Retinal pigment epithelial cell (primary cell): ENCODE results near the gene SYNRG.
"Not testable (repeated sequence)": the region's sequence is repeated elsewhere in the genome, so short reads cannot be mapped to it uniquely, and the experiment has no call there.

Experiments
- DNase-seq: peaks from one replicate; pipeline ENCODE4 v3.0.0-alpha.2; 2010; ENCODE audit warnings: low read depth
- H3K4me3 ChIP-seq: 2 replicates; pipeline ENCODE4 v1.5.1; 2011; ENCODE audit warnings: mild to moderate bottlenecking, low read length, control low read depth, moderate library complexity
- TF ChIP-seq, protein P1 (sequence below): conservative IDR thresholded peaks from 2 replicates; pipeline ENCODE4 v1.5.1; 2011; ENCODE audit warnings: low read depth, low read length, control low read depth, inconsistent platforms

SYNRG gene

DNA sequence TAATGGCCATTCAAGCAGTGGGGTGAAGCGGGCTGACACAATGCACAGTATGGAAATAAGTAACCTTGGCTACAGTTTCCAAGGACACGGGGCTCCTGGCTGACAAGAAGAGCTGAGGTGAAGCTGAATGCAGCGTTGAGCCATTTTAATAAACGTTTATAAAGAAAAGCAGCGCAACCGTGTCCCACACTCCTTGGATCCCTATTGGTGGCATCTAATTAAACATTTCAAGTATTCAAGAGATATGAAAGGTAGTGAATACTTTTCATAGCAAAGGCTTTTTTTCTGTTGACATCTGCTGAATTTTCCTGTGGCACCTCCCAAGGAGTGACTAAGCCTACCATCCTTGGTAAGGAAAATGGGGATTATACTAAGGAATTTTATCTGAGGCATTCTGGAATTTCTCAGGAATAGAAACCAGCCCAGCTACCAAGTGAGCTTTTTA, 93.1 kb downstream of the SYNRG start:
- H3K4me3 ChIP-seq = no peak overlapping the region
- peak; percentile 21 for DNase-seq
- TF ChIP-seq, protein P1, sequence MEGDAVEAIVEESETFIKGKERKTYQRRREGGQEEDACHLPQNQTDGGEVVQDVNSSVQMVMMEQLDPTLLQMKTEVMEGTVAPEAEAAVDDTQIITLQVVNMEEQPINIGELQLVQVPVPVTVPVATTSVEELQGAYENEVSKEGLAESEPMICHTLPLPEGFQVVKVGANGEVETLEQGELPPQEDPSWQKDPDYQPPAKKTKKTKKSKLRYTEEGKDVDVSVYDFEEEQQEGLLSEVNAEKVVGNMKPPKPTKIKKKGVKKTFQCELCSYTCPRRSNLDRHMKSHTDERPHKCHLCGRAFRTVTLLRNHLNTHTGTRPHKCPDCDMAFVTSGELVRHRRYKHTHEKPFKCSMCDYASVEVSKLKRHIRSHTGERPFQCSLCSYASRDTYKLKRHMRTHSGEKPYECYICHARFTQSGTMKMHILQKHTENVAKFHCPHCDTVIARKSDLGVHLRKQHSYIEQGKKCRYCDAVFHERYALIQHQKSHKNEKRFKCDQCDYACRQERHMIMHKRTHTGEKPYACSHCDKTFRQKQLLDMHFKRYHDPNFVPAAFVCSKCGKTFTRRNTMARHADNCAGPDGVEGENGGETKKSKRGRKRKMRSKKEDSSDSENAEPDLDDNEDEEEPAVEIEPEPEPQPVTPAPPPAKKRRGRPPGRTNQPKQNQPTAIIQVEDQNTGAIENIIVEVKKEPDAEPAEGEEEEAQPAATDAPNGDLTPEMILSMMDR = no peak

DNA sequence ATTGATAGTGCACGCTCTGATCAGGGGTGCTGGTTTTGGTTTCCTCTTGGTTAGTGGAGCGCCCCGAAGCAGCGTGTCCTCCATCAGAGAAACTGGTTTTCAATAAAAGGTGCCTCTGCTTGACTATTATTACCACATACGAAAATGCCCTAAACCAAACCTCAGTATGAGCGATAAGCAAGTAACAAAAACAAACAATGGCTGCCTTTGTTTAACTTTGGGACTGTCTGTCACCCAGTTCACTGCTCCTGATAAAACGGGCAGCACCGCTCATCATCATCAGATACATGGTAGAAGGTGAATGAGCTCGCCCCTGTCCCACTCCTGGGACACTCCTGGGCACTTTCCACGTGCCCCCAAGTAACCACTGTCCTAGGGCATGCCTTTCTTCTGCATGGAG, 95.5 kb downstream of the SYNRG start:
- H3K4me3 ChIP-seq = no peak overlapping the region
- TF ChIP-seq, protein P1 = no peak
- no peak for DNase-seq

DNA sequence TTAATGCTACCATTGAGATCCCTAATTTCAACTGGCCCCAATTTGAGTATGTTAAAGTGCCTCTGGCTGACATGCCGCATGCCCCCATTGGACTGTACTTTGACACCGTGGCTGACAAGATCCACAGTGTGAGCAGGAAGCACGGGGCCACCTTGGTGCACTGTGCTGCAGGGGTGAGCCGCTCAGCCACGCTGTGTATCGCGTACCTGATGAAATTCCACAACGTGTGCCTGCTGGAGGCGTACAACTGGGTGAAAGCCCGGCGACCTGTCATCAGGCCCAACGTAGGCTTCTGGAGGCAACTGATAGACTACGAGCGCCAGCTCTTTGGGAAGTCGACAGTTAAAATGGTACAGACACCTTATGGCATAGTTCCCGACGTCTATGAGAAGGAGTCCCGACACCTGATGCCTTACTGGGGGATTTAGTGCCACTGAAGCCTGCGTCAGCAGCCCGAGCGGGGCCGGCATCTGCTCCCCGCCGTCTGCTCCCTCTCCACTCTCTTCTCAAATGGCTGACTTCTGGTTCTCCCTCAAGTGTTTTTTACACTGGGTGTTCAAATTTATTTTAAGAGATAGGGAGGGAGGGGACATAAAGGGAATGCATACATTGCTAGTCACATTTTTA, 96.7 kb downstream of the SYNRG start:
- H3K4me3 ChIP-seq = no peak overlapping the region
- no peak for DNase-seq
- TF ChIP-seq, protein P1 = no peak

- H3K4me3 ChIP-seq, DNase-seq: not testable (repeated sequence)
These were observed 97.6 kb downstream of the SYNRG start for GRCh38 chr17:37511642-37512041.

DNA sequence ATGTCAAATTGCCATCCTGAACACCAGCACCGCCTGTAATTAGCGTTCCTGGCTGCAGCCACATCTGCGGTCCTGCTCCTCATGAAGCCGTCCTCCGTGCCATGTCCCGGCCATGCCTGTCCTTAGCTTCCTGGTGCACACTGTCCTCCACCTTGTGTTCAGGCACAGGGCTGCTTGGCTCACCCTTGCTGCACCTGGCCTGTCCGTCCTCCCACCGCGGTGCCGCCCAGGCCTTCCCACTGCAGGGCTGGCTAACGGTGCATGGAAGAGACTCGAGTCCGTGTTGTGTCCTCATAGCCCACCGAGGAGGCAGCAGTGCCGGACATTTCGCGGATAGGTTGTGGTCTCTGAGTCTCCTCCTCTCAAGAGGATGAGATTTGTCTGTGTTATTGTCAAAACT, 99.2 kb downstream of the SYNRG start:
- H3K4me3 ChIP-seq = no peak overlapping the region
- DNase-seq = no peak
- TF ChIP-seq, protein P1 = no peak

DNA sequence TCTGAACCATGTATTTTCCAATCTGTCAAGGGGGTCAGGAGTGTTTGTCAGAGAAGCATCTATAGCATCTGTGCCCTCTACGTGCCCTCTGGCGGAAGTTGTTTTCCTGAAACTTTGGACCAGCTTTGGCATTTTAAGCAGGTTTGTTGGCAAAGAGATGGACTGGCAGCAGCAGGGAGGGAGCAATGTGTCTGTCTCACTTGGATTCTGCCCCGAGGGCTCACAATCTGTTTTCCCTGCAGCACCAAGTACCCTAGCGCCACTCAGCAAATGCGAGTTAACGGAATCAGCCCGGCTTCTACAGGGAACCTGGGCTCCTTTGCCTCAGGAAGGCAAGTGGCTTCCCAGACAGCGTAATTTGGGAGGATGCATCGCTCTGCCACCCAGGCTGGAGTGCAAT, 102.1 kb downstream of the SYNRG start:
- TF ChIP-seq, protein P1 = no peak
- H3K4me3 ChIP-seq = no peak overlapping the region
- DNase-seq = no peak

DNA sequence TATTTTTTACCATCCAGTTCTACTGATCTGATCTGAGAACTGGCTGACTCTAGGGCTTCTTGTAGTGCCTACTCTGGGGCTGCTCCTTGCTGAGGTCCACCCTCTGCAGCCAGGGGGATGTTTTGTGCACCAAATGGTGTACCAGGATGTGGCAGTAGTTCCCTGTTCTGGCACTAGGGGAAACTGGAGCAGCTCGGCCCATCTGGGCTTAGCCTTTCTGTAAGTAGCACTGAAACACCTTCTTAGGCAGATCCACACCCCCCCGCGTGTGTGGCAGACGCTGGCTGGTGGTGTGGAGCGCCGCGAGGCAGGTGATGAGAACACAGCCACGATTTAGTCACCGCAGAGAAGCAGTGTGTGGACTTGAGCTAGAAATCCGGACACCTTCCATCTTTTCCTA, 102.5 kb downstream of the SYNRG start:
- DNase-seq = no peak
- TF ChIP-seq, protein P1 = peak; percentile 70
- H3K4me3 ChIP-seq = no peak overlapping the region
